GM21528 (cell line): ENCODE results near the gene PDLIM1.
"Not testable (repeated sequence)": the region's sequence is repeated elsewhere in the genome, so short reads cannot be mapped to it uniquely, and the experiment has no call there.

Source experiments
- ATAC-seq: cut with Tn5 transposase; IDR thresholded peaks from one replicate; pipeline ENCODE4 v1.9.1; 2021; ENCODE audit warnings: mild to moderate bottlenecking, moderate library complexity; ENCODE audit not compliant: unreplicated experiment, low FRiP score

The PDLIM1 gene

GRCh38 chr10:95220539-95220938 is 70.3 kb downstream of the PDLIM1 start:
- ATAC-seq = no peak

- no peak for ATAC-seq
Measured at GRCh38 chr10:95217476-95217875, 73.3 kb downstream of the PDLIM1 start.

DNA sequence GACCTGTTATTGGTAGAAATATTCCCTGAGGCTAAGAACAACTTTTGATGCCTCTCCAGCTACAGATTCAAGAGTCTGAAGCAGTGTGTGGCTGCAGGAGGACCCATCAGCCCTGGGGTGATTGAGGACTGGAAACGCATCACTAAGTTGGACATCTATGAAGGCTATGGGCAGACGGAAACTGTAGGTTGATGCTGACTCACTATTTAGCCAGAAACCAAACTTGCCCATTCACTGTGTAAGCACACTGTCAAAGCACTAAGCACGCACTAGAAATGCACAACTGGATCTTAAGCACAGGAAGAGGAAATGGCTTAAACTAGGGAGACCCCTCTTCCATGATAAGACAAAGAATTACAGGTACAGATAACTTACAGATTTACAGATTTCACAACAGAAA is 76.0 kb downstream of the PDLIM1 start:
- peak; percentile 72 for ATAC-seq

- ATAC-seq = no peak
Measured at GRCh38 chr10:95214369-95214768, 76.4 kb downstream of the PDLIM1 start.

DNA sequence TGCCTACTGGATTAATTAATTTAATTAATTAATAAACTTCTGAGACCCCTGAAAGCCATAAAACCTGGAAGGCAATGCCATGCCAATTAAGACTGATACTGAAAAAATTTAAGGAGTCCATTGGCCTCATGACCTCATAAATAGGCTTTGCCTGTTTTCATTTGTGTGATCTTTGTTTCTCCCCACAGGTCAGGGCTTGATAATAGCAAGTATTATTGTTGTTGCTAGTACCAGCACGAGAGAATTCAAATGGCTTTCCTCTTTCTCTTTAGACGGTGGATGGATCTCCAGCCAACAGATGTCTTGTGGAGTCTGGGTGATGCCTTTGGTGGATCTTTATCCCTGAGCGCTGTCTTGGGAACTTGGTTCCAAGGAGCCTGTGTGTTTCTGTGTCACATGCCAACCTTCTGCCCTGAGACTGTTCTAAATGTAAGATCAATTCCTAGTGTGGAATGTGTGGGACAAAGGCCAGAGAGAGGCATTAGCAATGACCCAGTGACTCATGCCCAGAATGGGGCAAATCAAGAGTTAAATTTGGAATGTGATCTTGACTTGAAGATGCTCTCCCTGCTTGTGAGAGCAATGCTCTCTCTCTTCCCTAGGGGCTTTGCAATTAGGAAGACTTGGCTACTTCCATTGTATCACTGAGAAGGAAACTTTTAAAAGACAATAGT is 79.1 kb downstream of the PDLIM1 start:
- ATAC-seq = no peak

DNA sequence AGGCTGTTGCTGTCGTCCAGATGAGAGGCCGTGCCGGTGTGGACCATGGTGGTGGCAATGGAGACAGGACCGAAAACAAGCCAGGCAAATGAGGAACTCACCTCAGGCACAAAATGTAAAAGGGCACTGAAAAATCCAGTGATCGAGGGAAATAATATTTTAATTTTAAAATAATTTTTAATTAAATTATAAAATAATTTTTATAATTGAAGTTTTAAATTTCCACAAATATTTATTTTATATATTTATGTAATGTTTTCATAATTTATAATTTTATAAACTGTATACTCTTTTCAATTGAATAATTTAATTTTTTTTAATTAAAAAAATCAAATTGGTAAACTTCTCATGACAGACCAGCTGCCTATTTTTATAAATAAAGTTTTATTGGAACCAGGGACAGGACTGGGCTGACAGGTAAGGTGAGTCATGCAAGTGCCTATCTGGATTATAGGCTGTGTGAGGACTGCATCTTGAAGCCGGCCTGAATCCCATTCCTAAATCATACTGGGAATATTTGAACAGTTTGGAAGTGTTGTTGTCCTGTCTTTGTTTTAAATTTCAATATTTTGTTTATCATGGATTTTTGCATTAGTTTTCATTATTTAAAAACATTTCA is 81.2 kb downstream of the PDLIM1 start:
- no peak for ATAC-seq

- no peak for ATAC-seq
Measured at GRCh38 chr10:95208702-95209391, 82.0 kb downstream of the PDLIM1 start.

DNA sequence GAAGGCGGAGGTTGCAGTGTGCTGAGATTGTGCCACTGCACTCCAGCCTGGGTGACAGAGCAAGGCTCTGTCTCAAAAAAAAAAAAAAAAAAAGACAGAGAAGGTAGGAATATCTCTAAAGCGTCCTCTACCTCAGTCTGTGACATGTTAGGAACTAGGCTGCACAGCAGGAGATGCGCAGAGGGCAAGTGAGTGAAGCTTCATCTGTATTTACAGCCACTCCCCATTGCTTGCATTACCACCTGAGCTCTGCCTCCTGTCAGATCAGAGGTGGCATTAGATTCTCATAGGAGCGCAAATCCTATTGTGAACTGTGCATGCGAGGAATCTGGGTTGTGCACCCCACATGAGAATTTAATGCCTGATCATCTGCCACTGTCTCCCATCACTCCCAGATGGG is 87.9 kb downstream of the PDLIM1 start:
- ATAC-seq = not testable (repeated sequence)

DNA sequence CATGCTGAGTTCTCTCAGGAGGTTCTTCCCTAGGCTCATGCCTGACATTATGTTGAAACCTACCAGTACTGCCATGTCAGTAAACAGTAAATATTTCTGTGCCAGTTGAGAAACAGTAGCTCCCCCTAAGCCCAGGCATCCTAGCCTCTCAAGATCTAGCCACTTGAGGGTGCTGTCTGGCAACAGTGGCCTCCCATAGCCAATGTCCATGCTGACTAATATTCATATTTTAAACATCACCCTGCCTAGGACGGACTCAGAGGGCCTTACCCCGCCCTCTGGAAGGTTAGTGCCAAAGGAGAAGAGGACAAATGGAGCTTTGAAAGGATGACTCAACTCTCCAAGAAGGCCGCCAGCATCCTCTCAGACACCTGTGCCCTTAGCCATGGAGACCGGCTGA is 89.1 kb downstream of the PDLIM1 start:
- ATAC-seq = no peak

DNA sequence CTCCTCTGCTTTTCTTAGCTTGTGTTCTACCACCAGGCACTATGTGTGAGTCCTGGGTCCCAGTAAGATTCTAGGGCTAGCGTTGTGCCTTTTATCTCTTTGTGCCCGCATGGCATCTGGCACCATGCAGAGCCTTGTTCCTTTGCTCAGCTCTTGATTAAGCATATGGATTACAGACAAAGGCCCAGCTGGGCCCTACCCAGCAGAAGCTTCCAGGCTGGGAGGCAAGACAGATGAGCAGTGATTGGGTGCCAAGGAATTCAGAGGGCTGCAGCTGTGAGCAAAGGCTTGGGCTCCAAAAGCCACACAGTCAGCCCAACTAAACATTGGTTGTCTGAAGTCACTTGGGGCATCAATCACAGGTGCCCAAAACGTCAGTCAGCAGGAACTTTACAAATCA is 94.8 kb downstream of the PDLIM1 start:
- ATAC-seq = no peak

DNA sequence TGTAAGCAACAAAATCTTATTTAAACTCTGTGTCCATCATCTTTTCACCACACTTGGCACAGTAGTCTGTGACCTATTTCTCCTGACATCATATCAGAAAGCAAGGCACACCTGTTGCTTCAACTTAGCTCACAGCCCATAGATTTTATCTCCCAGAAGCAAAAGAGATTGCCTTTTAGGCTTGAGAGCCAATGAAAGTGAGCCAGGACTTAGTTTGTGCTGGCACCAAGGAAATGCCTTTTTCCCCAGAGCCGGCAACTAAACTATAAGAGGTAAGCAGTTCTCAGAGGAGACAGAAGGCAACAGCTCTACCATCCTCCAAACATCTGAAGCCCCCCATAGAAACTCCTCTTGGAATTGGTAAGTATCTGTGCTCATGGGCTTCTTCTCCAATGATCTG is 96.9 kb downstream of the PDLIM1 start, which contains the start of gene ACSM6:
Gene ACSM6 (plus strand): TSS at position 295 of the 400 bp plus-strand sequence. CDS start 248 bp downstream, outside the sequence.
- no peak for ATAC-seq

DNA sequence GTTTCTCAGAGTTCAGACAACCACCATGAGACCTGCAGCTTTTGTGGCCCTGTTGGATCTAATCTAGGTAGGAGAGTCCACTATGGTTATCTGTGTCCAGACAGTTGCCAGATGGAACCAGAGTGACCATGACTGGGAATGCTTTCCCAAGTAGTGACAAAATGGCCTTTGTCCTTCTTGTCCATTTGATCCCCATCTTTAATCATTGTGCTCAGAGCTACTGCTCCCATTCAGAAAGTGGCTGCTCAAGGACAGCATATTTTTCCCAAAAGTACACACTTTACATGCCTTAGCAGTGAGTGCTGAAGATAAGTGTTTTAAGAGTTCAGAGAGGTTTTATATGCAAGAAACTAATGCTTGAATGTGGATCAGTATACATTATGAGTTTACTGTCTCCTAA is 102.2 kb downstream of the PDLIM1 start:
- ATAC-seq = no peak

- no peak for ATAC-seq
Measured at GRCh38 chr10:95187617-95188016, 103.2 kb downstream of the PDLIM1 start.
